GM04504 (cell line): ENCODE measurements around the gene XYLB.

Experiments used
- DNase-seq: peaks from one replicate; pipeline ENCODE4 v3.0.0-alpha.2; 2012; ENCODE audit warnings: low read depth

Gene XYLB

DNA sequence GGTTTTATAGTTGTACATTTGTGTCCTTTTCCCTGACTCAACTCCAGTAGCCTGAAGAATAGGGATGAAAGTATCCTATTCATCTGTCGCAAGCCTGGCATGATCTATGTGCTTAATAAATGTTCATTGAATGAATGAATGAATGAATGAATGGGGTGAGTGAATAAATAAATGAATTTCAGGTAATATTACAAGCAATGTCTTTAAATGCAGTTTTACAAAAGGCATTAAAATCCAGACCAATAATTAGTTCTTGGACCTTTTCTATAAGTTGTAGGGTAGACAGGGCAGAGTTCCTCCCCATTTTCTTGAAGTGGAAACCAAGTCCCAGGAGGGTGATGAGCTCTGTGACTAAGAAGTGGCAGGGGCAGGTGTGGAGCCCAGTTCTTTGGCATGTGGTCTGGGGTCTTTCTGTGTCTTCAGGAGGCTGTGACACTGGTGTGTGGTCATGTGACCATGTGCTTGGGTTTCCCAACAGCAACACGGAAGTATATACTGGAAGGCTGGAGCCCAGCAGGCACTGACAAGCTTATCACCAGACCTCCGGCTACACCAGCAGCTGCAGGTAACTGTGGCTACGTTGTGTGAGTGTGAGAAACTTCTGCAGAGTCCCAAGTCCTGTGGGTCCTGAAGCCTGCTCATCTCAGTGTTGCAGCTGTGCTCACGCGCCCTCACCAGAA lies 18.3 kb downstream of the XYLB start:
- no peak for DNase-seq

- no peak for DNase-seq
Measured at GRCh38 chr3:38365469-38366062, 19.0 kb downstream of the XYLB start.

DNA sequence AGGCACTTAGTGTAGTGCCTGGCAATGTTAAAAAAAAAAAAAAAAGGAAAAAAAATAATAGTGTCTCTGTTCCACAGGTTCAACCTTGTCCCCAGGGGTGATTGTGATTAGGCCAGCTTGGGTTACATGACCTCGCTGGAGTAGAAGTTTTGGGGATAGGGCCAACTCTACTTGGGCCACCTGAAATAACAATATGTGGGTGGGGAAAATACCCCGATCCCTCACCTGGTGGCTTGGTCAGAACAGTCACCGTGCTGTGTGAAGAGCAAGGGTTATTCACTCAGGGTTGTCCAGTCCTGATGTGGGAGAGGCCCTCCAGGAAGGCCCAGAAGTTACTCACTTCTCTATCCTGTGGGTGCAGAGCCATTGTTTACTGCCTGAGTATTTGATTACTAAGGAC lies 19.5 kb downstream of the XYLB start:
- no peak for DNase-seq

GRCh38 chr3:38367779-38368178 lies 21.2 kb downstream of the XYLB start:
- no peak for DNase-seq

GRCh38 chr3:38368238-38368637 lies 21.7 kb downstream of the XYLB start:
- no peak for DNase-seq

DNA sequence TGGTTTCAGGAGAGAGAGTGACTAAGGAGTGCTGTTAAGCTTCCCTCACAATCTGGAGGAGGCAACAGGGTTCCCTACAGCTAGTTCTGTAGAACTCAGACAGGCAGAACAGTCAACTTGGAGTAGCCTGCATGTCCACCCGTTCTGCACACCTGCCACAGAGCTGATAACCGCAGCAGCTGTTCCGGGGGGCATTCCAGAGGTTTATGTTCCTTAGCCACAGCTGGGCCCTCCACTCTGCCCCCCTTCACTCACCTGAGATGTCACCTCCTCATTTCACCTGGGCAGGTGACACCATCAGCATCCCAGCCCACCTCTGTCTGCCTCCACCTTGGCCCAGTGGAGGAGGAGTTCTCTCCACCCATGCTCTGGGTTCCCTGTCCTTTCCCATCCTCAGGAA lies 22.6 kb downstream of the XYLB start:
- DNase-seq = no peak

GRCh38 chr3:38370149-38370548 lies 23.6 kb downstream of the XYLB start:
- DNase-seq = no peak

GRCh38 chr3:38370861-38371260 lies 24.3 kb downstream of the XYLB start:
- no peak for DNase-seq

- no peak for DNase-seq
Measured at GRCh38 chr3:38371541-38372213, 25.1 kb downstream of the XYLB start.

DNA sequence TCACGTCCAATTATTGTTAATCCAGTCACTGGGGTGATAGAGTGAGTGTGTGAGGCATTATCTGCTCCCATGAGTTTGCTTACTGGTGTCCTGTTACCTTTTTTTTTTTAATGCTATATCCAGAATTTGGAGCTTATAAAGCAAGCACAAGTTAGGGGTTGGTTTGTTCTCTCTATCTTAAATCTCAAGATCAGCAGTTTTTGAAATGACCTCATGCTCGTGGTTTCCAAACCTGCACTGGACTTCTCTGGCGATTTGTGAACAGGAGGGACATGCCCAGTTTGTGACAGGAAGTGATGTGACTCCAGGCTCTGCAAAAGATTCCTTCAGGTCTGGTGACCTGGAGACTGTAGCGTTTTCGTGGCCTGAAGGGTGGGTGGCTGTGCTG lies 25.6 kb downstream of the XYLB start:
- no peak for DNase-seq

- DNase-seq = no peak
Measured at GRCh38 chr3:38374221-38374620, 27.6 kb downstream of the XYLB start.

GRCh38 chr3:38375072-38375471 lies 28.5 kb downstream of the XYLB start:
- no peak for DNase-seq

DNA sequence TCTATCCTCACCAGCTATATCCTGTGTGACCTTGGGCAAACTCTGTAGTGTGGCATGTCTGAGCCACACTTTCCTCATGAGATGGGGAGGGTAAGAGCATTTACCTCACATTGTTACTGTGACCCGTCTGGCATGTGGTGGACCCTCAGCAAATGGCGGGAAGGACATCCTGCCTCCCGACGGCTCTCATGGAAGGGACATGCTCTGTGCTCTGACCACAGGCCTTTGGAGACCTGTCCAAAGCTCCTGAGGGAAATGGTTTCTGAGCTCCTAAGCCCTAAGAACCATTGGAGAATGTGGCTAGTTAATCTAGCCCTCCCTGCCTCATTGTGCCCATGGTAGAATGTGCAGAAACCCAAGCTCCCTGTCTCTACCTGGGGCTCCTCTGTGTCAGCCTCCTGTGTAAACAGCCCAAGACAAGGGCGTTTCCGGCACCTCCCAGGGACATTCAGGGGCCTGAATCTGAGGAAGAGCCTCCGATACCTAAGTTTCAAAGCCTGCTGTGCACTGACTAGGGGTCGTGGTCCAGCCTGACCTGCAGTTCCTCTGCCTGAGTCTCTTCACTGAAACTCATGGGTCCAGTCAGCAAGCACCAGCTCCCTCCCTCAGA lies 29.0 kb downstream of the XYLB start:
- DNase-seq = no peak

- DNase-seq = no peak
Measured at GRCh38 chr3:38376098-38376816, 29.7 kb downstream of the XYLB start.

- DNase-seq = no peak
Measured at GRCh38 chr3:38379201-38379770, 32.7 kb downstream of the XYLB start.

- DNase-seq = no peak
Measured at GRCh38 chr3:38382506-38383080, 36.0 kb downstream of the XYLB start.

DNA sequence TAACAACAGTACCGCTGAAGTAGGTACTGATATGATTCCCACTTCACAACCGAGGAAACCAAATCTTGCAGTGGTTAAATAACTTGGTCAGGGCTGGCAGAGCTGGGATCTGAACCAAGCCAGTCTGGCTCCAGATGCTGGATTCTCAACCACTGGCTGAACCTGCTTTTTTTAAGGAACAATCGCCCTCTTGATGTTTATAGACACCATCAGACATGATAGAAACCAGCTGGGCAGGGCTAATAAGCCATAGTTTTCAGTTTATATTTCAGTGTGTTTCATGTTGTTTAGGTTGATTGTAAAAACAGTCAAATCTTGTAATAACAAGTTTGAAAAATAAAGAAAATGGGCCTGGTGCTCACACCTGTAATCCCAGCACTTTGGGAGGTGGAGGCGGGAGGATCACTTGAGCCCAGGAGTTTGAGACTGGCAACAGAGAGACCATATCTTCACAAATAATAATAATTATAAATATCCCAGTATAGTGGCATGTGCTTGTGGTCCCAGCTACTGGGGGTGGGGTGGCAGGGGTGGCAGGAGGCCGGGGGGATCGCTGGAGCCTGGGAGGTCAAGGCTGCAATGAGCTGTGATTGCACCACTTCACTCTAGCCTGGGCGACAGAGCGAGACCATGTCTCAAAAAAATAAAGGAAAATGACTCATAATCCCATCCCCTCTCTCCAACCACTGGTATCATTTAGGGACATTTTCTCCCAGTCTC lies 36.7 kb downstream of the XYLB start:
- no peak for DNase-seq

DNA sequence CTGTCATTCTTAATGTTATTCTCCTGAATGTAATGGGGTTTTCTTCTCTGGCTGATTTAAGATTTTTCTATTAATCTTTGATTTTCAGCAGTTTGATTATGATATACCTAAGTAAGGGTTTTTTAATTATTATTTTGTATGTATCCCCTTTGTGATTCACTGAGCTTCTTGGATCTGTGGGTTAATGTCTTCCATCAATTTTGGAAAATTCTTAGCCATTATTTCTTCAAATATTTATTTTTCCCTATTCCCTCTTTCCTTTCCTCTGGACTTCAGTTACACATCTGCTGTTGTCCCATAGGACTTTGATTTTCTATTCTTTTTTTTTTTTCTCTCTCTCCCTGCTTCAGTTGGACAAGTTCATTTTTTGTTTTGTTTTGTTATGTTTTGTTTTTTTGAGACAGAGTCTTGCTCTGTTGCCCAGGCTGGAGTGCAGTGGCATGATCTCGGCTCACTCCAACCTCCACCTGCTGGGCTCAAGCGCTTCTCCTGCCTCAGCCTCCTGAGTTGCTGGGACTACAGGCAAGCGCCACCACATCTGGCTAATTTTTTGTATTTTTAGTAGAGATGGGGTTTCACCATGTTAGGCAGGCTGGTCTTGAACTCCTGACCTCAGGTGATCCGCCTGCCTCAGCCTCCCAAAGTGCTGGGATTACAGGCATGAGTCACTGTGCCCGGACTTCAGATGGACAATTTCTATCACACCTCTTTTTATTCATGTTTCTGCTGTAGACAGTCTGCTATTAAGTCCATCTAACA lies 40.6 kb downstream of the XYLB start:
- DNase-seq = no peak

DNA sequence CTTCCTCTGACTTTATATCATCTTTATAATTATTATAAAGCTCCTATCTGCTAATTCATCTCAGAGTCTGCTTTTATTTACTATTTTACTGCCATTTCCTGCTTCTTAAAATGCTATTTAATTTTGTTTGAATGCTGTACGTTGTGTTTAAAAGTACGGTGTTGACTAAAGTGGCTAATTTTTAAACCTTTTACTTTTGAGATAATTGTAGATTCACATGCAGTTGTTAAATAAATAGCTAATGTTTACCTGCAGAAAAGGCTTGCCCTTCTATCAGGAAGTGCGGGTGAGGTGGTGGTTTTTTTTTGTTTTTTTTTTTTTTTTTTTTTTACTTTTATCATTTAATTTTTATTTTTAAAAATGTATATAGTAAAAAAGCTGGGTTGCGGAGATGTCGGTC lies 41.3 kb downstream of the XYLB start:
- DNase-seq = no peak

DNA sequence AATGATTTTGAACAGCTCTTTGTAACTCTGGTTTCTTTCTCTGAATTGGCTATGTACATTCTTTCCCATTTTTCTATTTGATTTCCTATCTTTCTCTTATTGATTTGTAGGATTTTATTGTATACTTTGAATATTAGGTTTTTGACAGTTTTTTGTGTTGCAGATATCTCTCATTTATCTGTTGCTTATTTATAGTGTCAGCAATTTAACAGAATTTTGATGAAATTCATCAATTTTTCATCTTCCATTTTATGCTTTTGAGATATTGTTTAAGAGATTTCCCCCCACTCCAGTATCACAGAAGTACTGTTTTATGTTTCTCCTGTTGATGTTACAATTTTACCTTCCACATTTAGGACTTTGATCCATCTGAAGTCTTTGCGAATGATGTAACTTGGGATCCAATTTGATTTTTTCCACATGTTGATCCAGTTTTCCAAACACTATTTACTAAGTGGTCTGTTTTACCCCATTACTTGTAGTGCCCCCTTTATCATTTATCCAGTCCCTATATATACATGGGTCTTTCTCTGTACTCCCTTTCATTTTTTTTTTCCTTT lies 46.1 kb downstream of the XYLB start:
- no peak for DNase-seq
